Dermis microvascular lymphatic vessel endothelial cell (primary cell): ENCODE measurements around the gene SPOCK1. TPM values are rescaled to one million over a fixed set of nuclear protein-coding genes. Genes with fewer than 3 reads are reported as not detected.

Experiments used
- DNase-seq, 2 donors: peaks; one replicate each; pipeline versions ENCODE4 v3.0.0 to v3.0.0-alpha.2; 2010; ENCODE audit warnings: low read depth in 2 of 2
- total RNA-seq: library from RNA; depleted of rRNA; stranded (reverse); fragments of >200 nt; gene quantifications from 2 replicates; pipeline ENCODE4 v1.2.1, GENCODE V29; 2014

SPOCK1 gene
- total RNA-seq, 1 donor from 2014 or later: 1.3 TPM

GRCh38 chr5:137442660-137443059, 56.5 kb downstream of the SPOCK1 start:
- peak; percentile 3 to 38 for DNase-seq

DNA sequence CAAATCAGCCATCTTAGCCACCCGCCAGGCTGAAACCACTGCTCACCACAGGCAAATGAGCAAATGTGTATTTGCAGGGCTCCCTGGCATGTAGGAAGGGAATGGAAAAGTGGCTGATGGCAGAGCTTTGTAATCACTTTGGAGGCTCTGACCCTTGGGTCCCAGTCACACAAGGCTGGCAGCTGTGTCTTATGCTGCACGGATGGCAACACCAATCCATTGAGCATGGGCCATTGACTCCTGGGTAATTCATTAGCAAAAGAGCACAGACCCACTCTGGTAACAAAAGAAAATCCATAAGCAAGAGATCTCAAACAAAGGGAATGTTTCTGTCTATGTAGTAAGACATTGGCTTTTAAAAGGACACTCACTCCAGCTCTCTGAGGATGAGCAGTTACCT, 57.6 kb downstream of the SPOCK1 start:
- DNase-seq: no peak

DNA sequence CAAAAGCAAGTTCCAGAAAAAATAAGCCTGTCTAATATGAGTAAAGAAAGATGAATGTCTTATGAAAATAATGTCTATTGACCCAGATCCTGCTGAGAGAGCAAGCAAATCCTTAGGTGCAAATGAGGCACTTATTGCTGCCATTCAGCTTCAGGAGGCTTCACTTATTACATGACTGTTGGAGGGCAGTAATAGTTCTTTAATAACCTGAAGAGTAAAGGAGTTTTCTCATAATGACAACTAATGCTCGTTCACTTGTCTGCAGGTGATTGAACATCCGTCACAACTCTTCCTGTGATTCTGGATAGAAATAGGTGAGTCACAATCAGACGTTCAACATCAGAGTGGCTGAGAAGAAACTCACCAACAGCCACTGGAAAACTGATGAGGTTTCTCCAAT, 58.3 kb downstream of the SPOCK1 start:
- no peak for DNase-seq

- no peak for DNase-seq
Observed at GRCh38 chr5:137439645-137440044, 59.5 kb downstream of the SPOCK1 start.

GRCh38 chr5:137438932-137439331, 60.2 kb downstream of the SPOCK1 start:
- no peak for DNase-seq

- DNase-seq: no peak
Observed at GRCh38 chr5:137437774-137438173, 61.4 kb downstream of the SPOCK1 start.

- no peak for DNase-seq
Observed at GRCh38 chr5:137433539-137433938, 65.6 kb downstream of the SPOCK1 start.

DNA sequence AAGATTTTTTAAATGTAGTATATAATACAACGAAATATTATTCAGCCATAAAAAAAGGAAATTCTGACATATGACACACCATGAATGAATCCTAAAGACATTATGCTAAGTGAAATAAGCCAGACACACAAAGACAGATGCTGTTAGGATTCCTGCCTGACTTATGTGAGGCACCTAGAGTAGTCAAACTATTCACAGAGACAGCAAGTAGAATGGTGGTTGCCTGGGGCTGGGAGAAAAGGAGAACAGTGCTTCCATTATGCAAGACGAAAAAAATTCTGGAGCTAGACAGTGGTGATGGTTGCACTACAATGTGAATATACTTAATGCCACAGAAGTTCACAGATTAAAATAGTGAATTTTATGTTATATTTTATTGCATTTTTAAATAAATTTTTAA, 66.8 kb downstream of the SPOCK1 start:
- DNase-seq: no peak

GRCh38 chr5:137431051-137431450, 68.1 kb downstream of the SPOCK1 start:
- DNase-seq: no peak

DNA sequence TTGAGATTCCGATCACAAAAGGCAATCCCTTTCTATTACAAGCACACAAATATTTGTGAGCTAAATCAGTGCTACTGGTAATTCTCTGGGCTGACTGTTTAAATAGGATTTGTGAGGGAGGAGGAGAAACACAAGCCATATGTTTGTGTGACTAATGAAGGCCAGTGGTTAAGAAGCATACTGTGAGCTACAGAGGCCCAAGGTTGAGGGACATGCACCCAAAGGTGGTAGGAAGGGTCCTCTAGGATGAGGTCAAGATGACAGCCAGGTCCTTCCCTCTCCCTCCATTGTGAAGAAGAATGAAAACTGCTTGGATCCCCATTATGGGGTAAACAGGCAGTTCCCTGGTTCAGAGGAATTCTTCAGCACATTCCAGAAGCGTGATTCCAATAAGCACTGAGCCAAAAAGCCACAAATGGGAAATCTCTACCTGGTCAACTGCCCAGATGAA, 83.9 kb downstream of the SPOCK1 start:
- DNase-seq: peak in 1 of 2 donors; percentile 7

DNA sequence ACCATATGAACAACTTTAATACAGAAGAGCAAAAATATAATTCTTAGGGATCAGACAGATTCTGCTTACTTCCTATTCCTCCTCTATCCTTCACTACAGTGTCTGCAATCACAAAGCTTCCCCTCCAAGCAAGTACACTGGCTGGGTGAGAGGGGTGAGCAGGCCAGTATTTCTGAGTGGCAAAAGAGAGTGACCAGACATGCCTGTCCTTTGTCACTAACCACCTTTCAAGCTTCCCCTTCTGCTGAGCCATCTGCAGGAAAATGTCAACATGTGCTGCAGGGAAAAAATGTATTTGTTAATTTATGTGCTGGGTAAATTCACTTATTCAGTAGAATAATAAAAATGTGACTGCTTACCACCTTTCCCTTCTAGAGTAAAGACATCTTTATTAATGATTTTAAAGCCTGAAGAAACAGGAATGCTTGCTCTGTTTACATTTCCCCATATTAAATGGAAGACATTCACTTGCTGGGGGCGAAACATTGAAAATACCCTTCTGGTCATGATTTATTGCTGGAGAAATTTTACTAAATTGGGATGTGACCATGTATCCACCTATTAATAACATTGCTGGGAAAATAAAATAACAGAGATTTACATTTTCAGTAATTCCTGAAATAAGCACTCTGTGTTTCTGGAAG, 84.9 kb downstream of the SPOCK1 start:
- no peak for DNase-seq

- no peak for DNase-seq
Observed at GRCh38 chr5:137412136-137412535, 87.0 kb downstream of the SPOCK1 start.

DNA sequence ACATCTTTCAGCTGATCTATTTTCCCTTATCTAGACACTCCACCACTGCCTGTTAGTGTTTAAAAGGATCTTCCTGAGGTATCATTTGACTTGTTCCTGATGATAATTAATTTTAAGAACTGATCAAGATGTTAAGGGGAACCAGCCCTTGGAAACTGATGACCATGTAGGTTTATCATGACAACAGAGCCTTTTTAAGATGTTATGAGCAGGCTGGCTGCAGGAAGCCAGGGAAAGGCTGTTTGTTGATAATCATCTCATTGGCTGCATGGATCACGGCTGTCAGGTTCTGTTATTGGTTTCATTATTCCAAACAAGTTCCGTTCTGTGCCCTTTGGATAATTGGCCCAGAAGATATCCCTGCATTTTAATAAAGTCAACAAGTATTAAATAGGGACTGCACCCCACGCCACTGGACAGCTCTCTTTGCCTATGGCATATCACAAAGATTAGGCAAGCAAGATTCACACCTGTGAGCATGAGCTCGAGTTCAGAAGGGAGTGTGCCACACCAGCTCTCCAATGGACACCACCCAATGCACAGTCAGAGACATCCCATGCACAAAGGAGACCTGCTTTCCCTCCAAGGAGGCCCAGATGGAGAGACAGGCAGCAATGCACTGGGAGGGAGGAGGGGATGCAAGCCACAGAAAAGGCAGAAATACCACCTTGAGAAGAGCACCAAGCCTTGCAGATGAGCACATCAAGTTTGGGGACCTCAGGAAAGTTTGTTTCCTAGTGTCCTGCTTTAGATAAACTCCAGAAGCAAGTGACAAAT, 88.7 kb downstream of the SPOCK1 start:
- no peak for DNase-seq

- no peak for DNase-seq
Observed at GRCh38 chr5:137409736-137410135, 89.4 kb downstream of the SPOCK1 start.

- DNase-seq: no peak
Observed at GRCh38 chr5:137407090-137407489, 92.0 kb downstream of the SPOCK1 start.

DNA sequence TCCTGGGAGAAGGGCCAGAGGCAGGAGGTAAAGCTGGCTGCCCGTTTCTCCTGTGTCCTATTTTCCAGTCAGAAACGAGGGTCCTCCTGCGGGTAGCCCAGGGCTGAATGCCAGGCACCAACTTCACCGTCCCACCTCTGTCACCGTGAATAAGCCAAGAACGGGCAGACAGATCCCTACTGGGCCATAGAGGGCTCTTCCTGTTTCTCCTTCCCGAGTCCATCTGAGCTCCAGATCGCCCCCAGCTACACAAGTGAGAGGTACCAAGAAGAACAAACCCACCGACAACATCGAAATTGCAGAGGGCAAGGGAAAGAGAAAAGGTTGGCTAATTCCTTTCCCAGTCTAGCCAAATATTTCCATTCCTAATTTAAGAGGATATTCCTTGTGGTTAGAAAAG, 93.7 kb downstream of the SPOCK1 start:
- no peak for DNase-seq

DNA sequence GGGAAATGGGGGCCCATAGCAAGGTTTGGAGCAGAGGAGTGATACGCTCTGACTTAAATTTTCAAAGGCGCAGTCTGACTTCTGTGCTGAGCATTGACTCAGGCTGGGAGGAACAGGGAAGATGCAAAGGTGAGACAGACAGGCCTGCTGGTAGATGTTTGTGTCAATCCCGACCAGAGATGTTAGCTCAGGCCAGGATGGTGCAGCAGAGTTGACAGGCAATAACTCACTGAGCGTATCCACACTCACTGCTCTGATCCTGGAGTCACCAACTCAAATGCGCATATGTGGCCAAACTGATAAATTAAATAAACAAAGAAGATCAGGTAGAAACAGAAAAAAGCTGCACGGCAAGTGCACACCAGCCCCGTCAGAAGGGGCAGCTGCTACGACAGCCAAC, 95.3 kb downstream of the SPOCK1 start:
- DNase-seq: no peak

DNA sequence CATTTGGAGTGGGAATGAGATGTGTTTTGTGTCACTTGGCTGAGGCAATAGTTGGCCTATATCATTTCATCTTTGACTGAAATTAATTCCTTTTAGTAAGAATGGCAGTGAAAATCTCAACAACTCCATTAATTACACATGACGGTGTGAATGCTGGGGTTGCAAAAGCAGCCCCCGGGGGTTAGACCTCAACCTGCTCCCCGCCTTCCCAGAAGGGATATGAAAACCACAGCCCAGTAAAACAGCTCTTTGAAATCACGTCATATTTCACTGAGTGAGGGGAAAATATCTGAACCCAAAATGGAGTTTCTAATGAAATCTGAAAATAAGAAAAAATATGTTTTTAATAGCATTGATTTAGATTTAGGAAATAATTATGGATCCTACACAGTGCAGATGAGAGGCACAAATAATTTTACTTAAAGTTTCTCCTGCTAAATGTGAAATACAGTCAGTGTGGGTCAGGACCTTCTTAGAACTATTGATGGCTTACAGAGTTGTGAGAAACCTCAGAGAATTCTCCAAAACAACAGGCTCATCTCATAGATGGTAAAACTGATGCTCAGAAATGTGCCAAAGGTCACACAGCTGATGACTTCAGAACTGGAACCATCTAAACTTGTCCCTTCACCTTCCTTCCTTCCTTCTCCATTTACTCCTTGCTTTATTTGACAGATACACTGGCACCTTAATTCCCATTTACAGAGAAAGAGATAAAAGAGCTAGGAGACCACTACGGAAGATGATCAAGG, 96.5 kb downstream of the SPOCK1 start:
- DNase-seq: no peak

GRCh38 chr5:137401946-137402345, 97.2 kb downstream of the SPOCK1 start:
- DNase-seq: no peak

- no peak for DNase-seq
Observed at GRCh38 chr5:137400571-137400970, 98.6 kb downstream of the SPOCK1 start.

- DNase-seq: no peak
Observed at GRCh38 chr5:137399911-137400310, 99.2 kb downstream of the SPOCK1 start.

DNA sequence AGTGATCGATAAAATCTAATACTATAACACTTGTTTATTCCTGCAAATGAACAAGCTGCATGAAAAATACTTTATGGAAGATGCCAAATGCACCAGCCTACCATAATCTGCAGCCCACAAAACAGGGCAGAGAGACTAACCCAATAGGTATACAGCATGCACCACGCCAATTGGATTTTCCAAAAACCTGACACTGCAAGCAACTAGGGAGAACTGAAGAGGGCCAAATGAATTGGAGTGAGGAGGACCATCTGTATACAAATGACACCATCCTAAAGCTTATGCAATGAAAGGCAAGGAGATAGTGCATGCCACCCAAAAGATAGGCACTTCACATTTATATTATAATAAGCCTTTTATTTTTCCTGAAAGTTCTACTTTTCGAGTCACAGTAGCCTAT, 100.4 kb downstream of the SPOCK1 start:
- DNase-seq: no peak
